ENCODE results near the gene PRX.

The PRX gene

GRCh38 chr19:40360020-40360707 lies 53.0 kb downstream of the PRX start:
- no peak for DNase-seq

GRCh38 chr19:40358773-40359172 lies 54.4 kb downstream of the PRX start:
- DNase-seq = peak; percentile 69

GRCh38 chr19:40357640-40358039 lies 55.5 kb downstream of the PRX start:
- DNase-seq = no peak

DNA sequence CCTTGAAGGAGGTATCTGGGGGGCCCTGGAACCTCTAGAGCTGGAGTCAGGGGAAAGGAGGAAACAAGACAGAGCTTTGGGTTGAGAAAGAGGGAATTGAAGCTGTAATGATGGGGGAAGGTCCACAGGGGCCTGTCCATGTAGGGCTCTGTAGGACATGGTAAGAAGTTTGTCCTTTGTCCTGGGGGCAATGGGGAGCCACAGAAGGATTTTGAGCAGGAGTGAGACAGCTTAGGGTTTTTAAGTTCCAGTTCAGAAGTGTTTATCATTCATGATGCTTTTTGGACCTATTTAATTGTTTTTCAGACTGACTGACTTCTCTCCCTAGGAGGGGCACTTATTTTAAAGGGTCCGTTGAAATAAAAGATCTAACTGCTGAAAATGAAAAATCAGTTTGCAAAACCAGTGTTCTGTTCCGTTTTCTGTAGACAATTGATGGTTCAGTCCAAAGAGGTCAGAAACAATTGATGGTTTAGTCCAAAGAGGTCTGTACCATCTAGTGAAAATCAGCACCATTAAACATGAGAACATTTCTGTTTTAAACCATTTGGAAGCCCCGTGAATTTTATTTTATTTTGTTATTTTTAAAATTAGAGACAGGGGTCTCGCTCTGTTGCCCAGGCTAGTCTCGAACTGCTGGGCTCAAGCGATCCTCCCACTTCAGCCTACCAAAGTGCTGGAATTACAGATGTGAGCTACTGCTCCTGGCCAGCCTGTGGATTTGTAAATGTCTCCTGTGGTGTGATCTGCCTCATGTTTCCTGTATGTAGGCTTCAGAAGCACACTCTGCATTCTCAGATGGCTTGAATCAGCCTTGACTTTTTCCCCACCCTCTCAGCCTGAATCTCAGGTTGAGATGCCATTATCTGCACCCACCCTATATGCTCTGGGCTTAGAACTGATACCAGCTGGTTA lies 56.2 kb downstream of the PRX start:
- DNase-seq = no peak

DNA sequence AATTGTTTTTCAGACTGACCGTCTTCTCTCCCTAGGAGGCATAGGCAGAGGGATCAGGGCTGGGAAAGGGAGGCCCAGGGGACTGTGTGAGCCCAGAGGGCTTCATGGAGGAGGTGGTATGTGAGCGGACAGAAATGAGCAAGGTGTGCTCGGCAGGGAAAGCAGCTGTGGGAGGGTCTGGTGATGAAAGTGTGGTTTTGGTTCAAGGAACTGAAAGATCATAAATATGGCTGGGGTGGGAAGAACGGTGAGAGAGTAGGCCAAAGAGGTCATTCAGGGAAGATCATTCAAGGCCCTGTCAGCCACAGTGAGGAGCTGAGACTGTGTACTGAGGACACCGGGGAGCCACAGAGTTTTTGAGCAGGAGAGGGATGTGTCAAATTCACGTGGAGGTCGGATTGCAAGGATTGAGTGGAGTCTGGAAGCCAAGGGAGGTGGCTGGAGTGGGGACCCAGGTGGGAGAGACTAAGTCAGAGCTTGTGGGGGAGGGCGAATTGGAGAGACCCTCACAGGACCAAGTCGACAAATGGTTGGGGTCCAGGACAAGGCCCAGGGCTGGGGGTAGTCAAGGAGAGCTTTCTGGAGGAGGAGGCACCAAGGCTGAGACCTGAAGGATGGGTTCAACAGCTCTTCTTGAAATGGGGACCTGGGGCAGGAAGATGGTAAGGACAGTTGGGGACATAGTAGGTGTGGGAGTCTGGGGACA lies 57.0 kb downstream of the PRX start:
- no peak for DNase-seq

GRCh38 chr19:40348961-40349507 lies 64.1 kb downstream of the PRX start:
- DNase-seq = no peak

GRCh38 chr19:40348125-40348913 lies 64.9 kb downstream of the PRX start, which contains the start of the genes C19orf47 and PLD3:
TSS of gene C19orf47 (minus strand) at chr19:40348397. CDS start at chr19:40341857, 6,540 bp downstream.
TSS of gene PLD3 (plus strand) at chr19:40348695. CDS start at chr19:40366484, 17,789 bp downstream.
- peak; percentile 100 for DNase-seq

DNA sequence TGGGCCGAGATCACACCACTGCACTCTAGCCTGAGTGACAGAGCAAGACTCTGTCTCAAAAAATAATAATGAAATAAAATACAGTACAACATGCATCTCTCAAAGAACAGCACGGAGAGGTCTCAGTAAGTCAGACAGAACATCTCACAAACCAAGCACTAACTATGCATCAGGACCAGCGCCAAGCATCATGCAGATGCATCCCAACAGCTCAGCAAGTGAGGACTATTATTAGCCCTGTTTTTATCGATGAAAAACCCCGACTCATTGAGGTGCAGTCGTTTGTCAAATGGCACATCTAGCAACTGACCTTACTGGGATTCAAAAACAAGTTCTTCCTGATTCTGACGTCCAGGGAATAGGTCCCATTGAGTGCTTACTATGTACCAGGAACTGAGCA lies 68.8 kb downstream of the PRX start:
- no peak for DNase-seq

Measured in CD4-positive, alpha-beta T cell treated with Interleukin-15 for 1 hour (primary cell).